CD14-positive monocyte (primary cell): ENCODE data around the gene PLCL2. TPM values are rescaled to one million over a fixed set of nuclear protein-coding genes. Genes with fewer than 3 reads are reported as not detected.

ENCODE experiments used
- DNase-seq, 3 donors: peaks; one replicate each; pipeline ENCODE4 v3.0.0-alpha.2; 2011 to 2022
- H2AFZ ChIP-seq: 2 replicates; pipeline ENCODE4 v1.6.0; 2012; ENCODE audit warnings: mild to moderate bottlenecking, low read depth, low read length, inconsistent platforms; ENCODE audit not compliant: insufficient read depth, poor library complexity, severe bottlenecking
- H3K27ac ChIP-seq, 2 donors: 1 replicate in 1 of 2; 2 replicates in 1 of 2; pipeline ENCODE4 v1.5.1; 2012 to 2013; ENCODE audit warnings: low read length in 2 of 2, control low read depth in 1 of 2, inconsistent platforms in 1 of 2, low read depth in 1 of 2, mild to moderate bottlenecking in 1 of 2
- H3K27me3 ChIP-seq, 2 donors: one replicate each; pipeline versions ENCODE4 v1.6.0 to v1.6.1; 2011 to 2013; ENCODE audit warnings: low read length in 2 of 2; ENCODE audit not compliant: control insufficient read depth in 2 of 2, insufficient read depth in 2 of 2
- H3K36me3 ChIP-seq, 2 donors: replicated peaks in 1 of 2; 1 replicate in 1 of 2; 2 replicates in 1 of 2; pipeline versions ENCODE4 v1.5.1 to v1.6.1; 2012 to 2013; ENCODE audit warnings: low read length in 2 of 2, control low read depth in 1 of 2, inconsistent platforms in 1 of 2, mild to moderate bottlenecking in 1 of 2; ENCODE audit not compliant: insufficient read depth in 2 of 2, control insufficient read depth in 1 of 2
- H3K4me1 ChIP-seq, 2 donors: 1 replicate in 1 of 2; 2 replicates in 1 of 2; pipeline versions ENCODE4 v1.5.1 to v1.6.1; 2012 to 2013; ENCODE audit warnings: low read length in 2 of 2, control low read depth in 1 of 2, inconsistent platforms in 1 of 2, mild to moderate bottlenecking in 1 of 2, moderate library complexity in 1 of 2; ENCODE audit not compliant: insufficient read depth in 2 of 2, control insufficient read depth in 1 of 2
- H3K4me2 ChIP-seq: replicated peaks from 2 replicates; pipeline ENCODE3; 2012; ENCODE audit warnings: low read length, moderate library complexity, mild to moderate bottlenecking; ENCODE audit not compliant: poor library complexity, severe bottlenecking; ENCODE audit errors: extremely low read depth
- H3K4me3 ChIP-seq, 3 experiments: fragments of 200-600 bp in 1 of 3; sonication (generic) in 1 of 3; replicated peaks in 1 of 3; 1 replicate in 2 of 3; 2 replicates in 1 of 3; pipeline ENCODE4 v1.5.1; 2011 to 2013; ENCODE audit warnings: low read length in 3 of 3, mild to moderate bottlenecking in 3 of 3, control low read depth in 2 of 3, low read depth in 2 of 3, inconsistent platforms in 1 of 3, moderate library complexity in 1 of 3
- H3K79me2 ChIP-seq: 2 replicates; pipeline ENCODE4 v1.6.0; 2012; ENCODE audit warnings: mild to moderate bottlenecking, control low read depth, inconsistent platforms, low read length, moderate library complexity; ENCODE audit not compliant: insufficient read depth
- H3K9ac ChIP-seq: 2 replicates; pipeline ENCODE4 v1.6.0; 2017; ENCODE audit warnings: low read length, mild to moderate bottlenecking; ENCODE audit not compliant: insufficient read depth, poor library complexity, severe bottlenecking
- H3K9me3 ChIP-seq, 2 donors: replicated peaks in 1 of 2; 1 replicate in 1 of 2; 2 replicates in 1 of 2; pipeline versions ENCODE4 v1.5.1 to v1.6.1; 2012 to 2013; ENCODE audit warnings: low read length in 2 of 2, control low read depth in 1 of 2; ENCODE audit not compliant: control insufficient read depth in 1 of 2, insufficient read depth in 1 of 2
- H4K20me1 ChIP-seq: 2 replicates; pipeline ENCODE4 v1.6.0; 2012; ENCODE audit warnings: mild to moderate bottlenecking, low read length, control low read depth, moderate library complexity; ENCODE audit not compliant: insufficient read depth
- H3K27ac Mint-ChIP-seq, 7 donors: one replicate each; pipeline ENCODE4 v1.8.0; 2020; ENCODE audit warnings: mild to moderate bottlenecking in 7 of 7, mixed read lengths in 7 of 7, moderate library complexity in 6 of 7, inconsistent platforms in 2 of 7
- H3K27me3 Mint-ChIP-seq, 3 donors: one replicate each; pipeline ENCODE4 v1.8.0; 2021 to 2022; ENCODE audit warnings: low read depth in 3 of 3, mild to moderate bottlenecking in 3 of 3, mixed read lengths in 3 of 3, moderate library complexity in 3 of 3, inconsistent platforms in 1 of 3
- H3K36me3 Mint-ChIP-seq, 2 donors: one replicate each; pipeline ENCODE4 v1.8.0; 2020; ENCODE audit warnings: mixed read lengths in 2 of 2, inconsistent platforms in 1 of 2, mild to moderate bottlenecking in 1 of 2
- H3K4me1 Mint-ChIP-seq: one replicate; pipeline ENCODE4 v1.8.0; 2020; ENCODE audit warnings: mild to moderate bottlenecking, mixed read lengths
- H3K4me3 Mint-ChIP-seq, 2 donors: one replicate each; pipeline ENCODE4 v1.8.0; 2020; ENCODE audit warnings: mild to moderate bottlenecking in 2 of 2, mixed read lengths in 2 of 2, moderate library complexity in 1 of 2
- H3K9me3 Mint-ChIP-seq, 7 donors: one replicate each; pipeline ENCODE4 v1.8.0; 2020 to 2022; ENCODE audit warnings: mixed read lengths in 7 of 7, mild to moderate bottlenecking in 6 of 7, moderate library complexity in 6 of 7, inconsistent platforms in 2 of 7
- WGBS: methylation state at CpG from one replicate; pipeline ENCODE4 v1.1.5; 2013; ENCODE audit warnings: missing lambda C conversion rate; ENCODE audit not compliant: insufficient coverage; 5-methylcytosine and 5-hydroxymethylcytosine counted together
- intact Hi-C, 2 donors: fragments of 100-400 bp; cut with micrococcal nuclease; formaldehyde crosslinking; loops; one replicate each; pipeline versions ENCODE4 v1.15.0 to v1.15.1; 2023
- polyA plus RNA-seq, 3 donors: library from polyadenylated mRNA; depleted of rRNA in 1 of 3; unstranded in 2 of 3; stranded (reverse) in 1 of 3; fragments of 300-500 nt in 2 of 3; fragments of >200 nt in 1 of 3; fragmentation: Illumina TruSeq in 2 of 3; gene quantifications; 1 replicate in 2 of 3; 2 replicates in 1 of 3; pipeline ENCODE4 v1.2.3, GENCODE V29; 2012 to 2021
- TF ChIP-seq, protein P1 (sequence below): fragments of 200-600 bp; IDR thresholded peaks from one replicate; pipeline ENCODE4 v1.8.0; 2022; ENCODE audit warnings: antibody characterized with exemption, mild to moderate bottlenecking

The PLCL2 gene
- polyA plus RNA-seq, 3 donors, result 18.8 to 32.5 (median 26.8) TPM

DNA sequence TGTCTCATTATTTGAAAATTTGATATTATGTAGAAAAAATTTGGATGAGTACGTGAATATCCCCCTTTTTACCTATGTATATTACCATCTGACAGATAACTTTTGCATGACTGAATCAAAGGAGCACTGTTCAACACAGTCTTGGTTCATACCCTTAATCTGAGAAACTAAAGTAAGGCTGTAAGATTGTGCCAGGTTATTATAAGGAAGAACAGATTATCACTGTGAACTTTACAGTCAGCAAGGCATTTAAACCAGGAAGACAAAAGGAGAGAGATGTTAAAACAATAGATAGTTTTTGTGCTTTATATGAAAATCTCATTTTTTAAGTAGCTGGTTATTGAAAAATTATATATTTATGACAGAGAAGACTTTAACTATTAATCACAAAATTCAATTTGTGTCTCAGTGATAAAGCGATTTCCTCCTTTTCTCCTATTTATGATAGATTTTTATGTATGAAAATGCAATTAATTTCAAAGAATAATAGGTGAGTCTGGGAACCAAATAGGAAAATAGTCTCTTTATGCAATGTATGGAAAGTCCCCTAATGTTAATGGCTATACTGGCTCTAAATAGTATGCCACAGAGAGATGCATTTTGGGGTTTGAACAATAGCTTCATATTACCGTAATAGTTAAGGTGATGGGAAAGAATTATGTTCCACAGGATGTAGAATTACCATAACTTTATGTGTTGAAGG, 33.4 kb downstream of the PLCL2 start:
- intact Hi-C loops, result no loop called here
- Histone ChIP-seq H3K9ac (no peak overlapping the region), H3K79me2 (peaks cover 99% of the 10 kb centered on the region), H3K27me3 (no peaks in the 10 kb centered on the region), H3K36me3 (no peaks in the 10 kb centered on the region), H3K4me2 (no peak overlapping the region), H3K4me3 (no peak overlapping the region), H3K27ac (no peak overlapping the region), H3K9me3 (no peaks in the 10 kb centered on the region), H4K20me1 (peaks cover 98% of the 10 kb centered on the region), H2AFZ (no peak overlapping the region), H3K4me1 (peaks cover under 1 to 1% of the 10 kb centered on the region in 2 donors)
- H3K4me3 Mint-ChIP-seq, result no peak overlapping the region
- H3K27me3 Mint-ChIP-seq, result peaks cover 0 to 3% (median 0%) of the 10 kb centered on the region in 3 donors
- peaks cover 29% of the 10 kb centered on the region for H3K4me1 Mint-ChIP-seq
- no peak for DNase-seq
- no peaks in the 10 kb centered on the region for H3K9me3 Mint-ChIP-seq
- WGBS, result 100% methylated on average over 1 of the region's 3 CpGs
- TF ChIP-seq, protein P1, sequence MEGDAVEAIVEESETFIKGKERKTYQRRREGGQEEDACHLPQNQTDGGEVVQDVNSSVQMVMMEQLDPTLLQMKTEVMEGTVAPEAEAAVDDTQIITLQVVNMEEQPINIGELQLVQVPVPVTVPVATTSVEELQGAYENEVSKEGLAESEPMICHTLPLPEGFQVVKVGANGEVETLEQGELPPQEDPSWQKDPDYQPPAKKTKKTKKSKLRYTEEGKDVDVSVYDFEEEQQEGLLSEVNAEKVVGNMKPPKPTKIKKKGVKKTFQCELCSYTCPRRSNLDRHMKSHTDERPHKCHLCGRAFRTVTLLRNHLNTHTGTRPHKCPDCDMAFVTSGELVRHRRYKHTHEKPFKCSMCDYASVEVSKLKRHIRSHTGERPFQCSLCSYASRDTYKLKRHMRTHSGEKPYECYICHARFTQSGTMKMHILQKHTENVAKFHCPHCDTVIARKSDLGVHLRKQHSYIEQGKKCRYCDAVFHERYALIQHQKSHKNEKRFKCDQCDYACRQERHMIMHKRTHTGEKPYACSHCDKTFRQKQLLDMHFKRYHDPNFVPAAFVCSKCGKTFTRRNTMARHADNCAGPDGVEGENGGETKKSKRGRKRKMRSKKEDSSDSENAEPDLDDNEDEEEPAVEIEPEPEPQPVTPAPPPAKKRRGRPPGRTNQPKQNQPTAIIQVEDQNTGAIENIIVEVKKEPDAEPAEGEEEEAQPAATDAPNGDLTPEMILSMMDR, result no peak
- no peak overlapping the region for H3K27ac Mint-ChIP-seq
- peaks cover 0 to 4% of the 10 kb centered on the region in 2 donors for H3K36me3 Mint-ChIP-seq

DNA sequence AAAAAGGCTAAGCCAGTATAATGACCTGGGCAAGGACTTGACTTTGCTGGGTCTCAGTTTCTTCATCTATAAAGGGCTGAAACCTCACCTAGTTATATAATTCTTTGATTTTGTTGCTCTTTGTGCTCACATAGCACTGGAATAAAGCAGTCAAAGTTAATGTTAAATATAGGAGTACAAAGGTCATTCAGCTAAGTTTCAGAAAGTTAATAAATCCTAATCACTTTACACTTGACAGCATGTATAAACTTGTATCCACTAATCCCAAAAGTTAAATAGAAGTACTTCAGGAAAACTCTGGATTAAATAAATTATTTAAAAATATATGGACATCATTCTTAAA, 33.9 kb downstream of the PLCL2 start:
- intact Hi-C loops, result no loop called here
- TF ChIP-seq, protein P1, result no peak
- Histone ChIP-seq H3K9ac (no peak overlapping the region), H3K79me2 (peaks cover 99% of the 10 kb centered on the region), H3K4me3 (no peak overlapping the region), H3K27ac (no peak overlapping the region), H2AFZ (no peak overlapping the region), H3K4me2 (no peak overlapping the region), H3K27me3 (no peaks in the 10 kb centered on the region), H4K20me1 (peaks cover 99% of the 10 kb centered on the region), H3K36me3 (no peaks in the 10 kb centered on the region), H3K4me1 (no peaks in the 10 kb centered on the region), H3K9me3 (no peaks in the 10 kb centered on the region)
- peaks cover 34% of the 10 kb centered on the region for H3K4me1 Mint-ChIP-seq
- H3K9me3 Mint-ChIP-seq, result peaks cover 0 to under 1% (median 0%) of the 10 kb centered on the region in 7 donors
- no peak for DNase-seq
- H3K27ac Mint-ChIP-seq, result no peak overlapping the region
- no peak overlapping the region for H3K4me3 Mint-ChIP-seq
- H3K36me3 Mint-ChIP-seq, result peaks cover 0 to 9% of the 10 kb centered on the region in 2 donors
- peaks cover 0 to 3% (median 0%) of the 10 kb centered on the region in 3 donors for H3K27me3 Mint-ChIP-seq
